Fibroblast of pulmonary artery (primary cell): ENCODE measurements around the gene FAM24A.

Experiments used
- DNase-seq: peaks from one replicate; pipeline ENCODE4 v3.0.0-alpha.2; 2010; ENCODE audit warnings: low read depth
- H3K4me3 ChIP-seq: replicated peaks from 2 replicates; pipeline ENCODE4 v1.5.1; 2011; ENCODE audit warnings: low read depth, mild to moderate bottlenecking, control low read depth, low read length, moderate library complexity
- TF ChIP-seq, protein P1 (sequence below): IDR thresholded peaks from 2 replicates; pipeline ENCODE4 v1.5.1; 2011; ENCODE audit warnings: mild to moderate bottlenecking, control low read depth, low read length, inconsistent platforms; ENCODE audit errors: missing control alignments

The FAM24A gene

DNA sequence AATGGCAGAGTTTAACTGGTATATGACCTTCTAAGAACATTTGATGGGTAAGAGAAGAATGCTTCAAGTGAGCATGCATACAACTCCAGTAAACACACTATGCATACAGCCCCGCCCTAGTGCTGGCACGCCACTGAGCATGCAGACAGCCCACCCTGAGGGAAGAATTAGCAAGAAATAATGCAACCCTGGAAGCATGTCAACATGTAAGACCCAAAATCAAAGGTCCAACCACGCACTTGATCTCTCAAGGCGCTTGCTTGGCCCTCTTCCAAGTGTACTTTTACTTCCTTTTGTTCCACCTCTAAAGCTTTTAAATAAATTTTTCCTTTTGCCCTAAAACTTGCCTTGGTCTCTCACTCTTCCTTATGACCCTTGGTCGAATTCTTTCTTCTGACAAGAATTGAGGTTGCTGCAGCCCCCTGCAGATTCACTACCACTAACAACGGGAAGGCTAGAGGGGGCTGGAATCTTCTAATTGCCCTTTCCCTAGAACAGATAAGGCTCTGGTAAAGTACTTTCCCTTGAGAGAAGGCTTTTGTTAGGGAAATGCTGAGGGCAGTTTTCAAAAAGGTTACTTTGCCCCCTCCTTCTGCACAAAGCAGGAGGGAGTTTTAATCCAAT is 34.5 kb upstream of the FAM24A start:
- TF ChIP-seq, protein P1, sequence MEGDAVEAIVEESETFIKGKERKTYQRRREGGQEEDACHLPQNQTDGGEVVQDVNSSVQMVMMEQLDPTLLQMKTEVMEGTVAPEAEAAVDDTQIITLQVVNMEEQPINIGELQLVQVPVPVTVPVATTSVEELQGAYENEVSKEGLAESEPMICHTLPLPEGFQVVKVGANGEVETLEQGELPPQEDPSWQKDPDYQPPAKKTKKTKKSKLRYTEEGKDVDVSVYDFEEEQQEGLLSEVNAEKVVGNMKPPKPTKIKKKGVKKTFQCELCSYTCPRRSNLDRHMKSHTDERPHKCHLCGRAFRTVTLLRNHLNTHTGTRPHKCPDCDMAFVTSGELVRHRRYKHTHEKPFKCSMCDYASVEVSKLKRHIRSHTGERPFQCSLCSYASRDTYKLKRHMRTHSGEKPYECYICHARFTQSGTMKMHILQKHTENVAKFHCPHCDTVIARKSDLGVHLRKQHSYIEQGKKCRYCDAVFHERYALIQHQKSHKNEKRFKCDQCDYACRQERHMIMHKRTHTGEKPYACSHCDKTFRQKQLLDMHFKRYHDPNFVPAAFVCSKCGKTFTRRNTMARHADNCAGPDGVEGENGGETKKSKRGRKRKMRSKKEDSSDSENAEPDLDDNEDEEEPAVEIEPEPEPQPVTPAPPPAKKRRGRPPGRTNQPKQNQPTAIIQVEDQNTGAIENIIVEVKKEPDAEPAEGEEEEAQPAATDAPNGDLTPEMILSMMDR, result no peak
- no peak overlapping the region for H3K4me3 ChIP-seq
- DNase-seq, result no peak

DNA sequence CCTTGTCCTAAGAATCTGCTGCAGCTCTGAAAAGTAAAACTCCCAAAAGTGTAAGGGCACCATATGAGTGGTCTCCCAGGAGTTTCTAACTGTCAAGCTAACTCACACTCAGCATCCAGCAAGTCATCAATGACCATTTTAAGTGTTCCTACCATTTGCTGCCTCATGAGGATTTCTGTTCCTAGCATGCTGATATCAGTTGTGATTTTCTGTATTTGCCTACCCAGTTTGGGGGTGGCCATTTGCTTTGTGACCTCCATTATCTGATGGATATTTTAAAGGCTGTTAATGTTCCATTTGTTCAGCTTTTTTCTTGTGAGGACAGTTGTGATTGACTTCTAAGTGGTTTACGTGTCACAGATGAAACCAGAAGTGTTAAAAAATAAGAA is 33.9 kb upstream of the FAM24A start:
- TF ChIP-seq, protein P1, result no peak
- H3K4me3 ChIP-seq, result no peak overlapping the region
- DNase-seq, result no peak

DNA sequence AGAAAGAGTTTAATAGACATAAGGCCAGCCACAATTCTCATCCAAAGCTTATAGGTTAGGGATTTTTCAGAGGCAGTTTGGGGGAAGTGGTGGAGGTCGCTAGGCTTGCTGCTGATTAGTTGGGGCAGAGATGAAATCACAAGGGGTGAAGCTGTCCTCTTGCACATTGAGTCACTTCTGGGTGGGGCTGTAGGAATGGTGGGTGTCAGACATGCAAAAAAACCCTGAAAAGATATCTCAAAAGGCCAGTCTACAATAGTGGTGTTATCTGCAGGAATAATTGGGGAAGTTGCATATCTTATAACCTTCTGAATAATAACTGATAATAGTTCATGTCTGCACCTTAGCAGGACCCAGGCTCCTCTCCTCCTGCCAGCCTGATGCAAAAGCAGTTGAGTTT is 33.1 kb upstream of the FAM24A start:
- H3K4me3 ChIP-seq, result no peak overlapping the region
- DNase-seq, result no peak
- TF ChIP-seq, protein P1, result no peak

DNA sequence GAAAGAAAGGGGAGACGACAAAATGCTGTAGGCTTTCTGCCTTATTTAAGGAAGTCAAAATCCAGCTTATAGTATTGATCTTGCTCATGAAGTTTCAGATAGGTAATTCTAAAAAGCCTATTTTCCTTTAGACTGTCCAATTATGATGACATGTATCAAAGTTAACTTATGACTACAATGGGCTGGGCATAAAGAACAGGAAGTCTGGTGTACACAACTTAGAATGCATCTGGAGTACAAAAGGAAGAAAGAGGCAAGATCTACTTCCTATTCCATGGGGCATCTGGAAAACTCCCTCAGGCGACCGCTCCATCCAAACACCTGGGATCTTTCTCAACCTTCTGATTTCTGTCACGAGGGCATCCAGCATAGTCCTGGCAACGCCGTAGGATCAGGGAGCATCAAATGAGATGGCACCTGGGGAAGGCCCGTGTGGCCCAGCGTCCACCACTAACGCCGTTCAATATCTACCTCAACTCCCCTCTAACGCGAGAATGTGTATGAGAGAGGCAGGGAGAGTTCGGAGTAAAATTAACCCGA is 31.5 kb upstream of the FAM24A start:
- DNase-seq, result peak; percentile 26
- peak overlapping the region; percentile 77 for H3K4me3 ChIP-seq

DNA sequence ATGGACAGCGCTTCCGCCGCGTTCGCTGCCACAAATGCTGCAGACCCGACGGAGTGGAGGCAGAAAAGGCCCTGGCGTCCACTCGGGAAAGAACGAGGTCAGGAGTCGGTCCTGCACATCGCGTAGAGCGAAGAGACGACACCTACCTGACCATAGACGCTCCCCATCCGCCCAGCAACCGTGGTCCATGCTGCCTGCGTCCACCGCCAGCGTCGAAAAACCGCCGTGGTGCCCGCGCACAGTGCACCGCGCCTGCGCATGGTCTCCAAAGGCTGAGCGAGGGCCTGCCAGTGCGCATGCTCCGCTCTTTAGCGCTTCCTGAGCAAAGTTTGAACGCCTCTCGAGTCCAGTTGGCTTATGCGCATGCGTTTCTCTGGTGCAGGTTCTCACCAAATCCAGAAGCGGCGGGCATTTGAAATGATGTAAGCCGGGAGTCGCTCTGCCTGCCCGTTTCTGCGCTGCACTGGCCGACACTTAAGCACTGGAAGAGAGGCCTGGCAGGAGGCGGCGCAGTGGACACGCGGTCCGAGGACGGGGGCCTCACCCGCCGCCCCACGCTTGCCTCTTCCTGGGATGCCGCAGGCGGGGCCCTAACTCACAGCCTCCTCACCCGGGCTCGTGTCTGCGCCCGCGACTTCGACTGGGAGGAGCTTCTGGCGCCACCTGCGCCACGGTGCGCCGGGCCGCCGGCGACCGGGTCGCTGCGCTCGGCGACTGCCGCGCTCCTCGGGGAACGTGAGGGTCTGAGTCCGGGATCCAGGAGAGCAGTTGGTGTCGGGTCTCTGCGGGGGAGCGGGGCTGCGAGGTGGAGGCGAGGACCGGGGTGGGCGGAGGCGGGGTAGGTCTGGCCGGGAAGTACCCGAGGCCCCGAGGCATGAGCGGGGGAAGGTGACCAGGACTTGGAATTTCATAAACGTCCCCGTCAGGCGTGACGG is 30.8 kb upstream of the FAM24A start, which contains the start of gene FAM24B:
TSS of gene FAM24B (minus strand) at position 243 of the 935 bp plus-strand sequence. CDS start 29,066 bp downstream, outside the sequence.
- peak; percentile 99 for DNase-seq
- peak within 1 kb of the TSS; percentile 77 for H3K4me3 ChIP-seq

More for the DNA sequence above, 31.5 kb upstream of the FAM24A start:
- TF ChIP-seq, protein P1, result no peak

DNA sequence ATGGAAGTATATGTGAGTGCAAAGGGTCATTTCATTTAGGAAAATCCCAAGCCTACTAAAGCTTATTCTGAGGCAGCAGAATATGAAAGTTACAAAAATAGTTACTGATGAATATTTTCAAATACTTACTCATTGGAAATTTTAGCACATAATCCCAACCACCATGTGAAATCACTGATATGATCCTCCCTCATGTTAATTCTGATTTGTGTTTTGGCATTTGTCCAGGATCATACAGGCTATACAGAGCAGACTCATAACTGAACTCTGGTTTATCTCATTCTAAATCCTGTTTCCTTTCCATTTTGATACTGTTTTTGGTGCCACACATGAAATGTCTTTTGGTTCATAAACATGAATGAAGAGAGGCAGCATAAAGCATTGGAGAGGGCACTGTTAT is 27.6 kb upstream of the FAM24A start:
- no peak for DNase-seq
- TF ChIP-seq, protein P1, result no peak
- H3K4me3 ChIP-seq, result no peak overlapping the region

More for the DNA sequence above, 30.8 kb upstream of the FAM24A start, which contains the start of gene FAM24B:
- TF ChIP-seq, protein P1, result no peak
